ENCODE measurements around the gene FBXL22.

Gene FBXL22

DNA sequence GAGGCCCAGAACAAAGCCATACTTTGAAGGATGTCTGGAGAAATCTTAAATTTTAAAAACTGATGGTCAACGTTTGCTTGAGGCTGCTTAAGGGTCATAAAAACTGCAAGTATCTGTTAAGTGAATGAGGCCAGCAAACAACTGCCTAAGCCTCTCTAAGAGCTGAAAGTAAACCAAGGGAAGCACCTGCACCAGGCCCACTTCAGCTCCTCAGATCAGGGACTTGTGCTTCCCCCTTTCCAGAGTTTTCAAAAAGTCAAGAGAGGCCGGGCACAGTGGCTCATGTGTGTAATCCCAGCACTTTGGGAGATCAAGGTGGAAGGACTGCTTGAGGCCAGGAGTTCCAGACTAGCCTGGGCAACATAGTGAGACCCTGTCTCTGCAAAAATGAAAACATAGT, 9.1 kb downstream of the FBXL22 start:
- DNase-seq (ENCODE audit: low read depth in 1 of 2, low spot score in 1 of 2) = no peak
- H3K27ac ChIP-seq (replicated peaks) = peak overlapping the region; percentile 43
- H3K4me3 ChIP-seq (replicated peaks; ENCODE audit: insufficient read depth, low read length) = no peak overlapping the region
- H3K27me3 ChIP-seq (ENCODE audit: insufficient read depth, poor library complexity, severe bottlenecking) = no peaks in the 10 kb centered on the region
- TF ChIP-seq SPI1 (IDR thresholded peaks at IDR 0.05; ENCODE audit: borderline replicate concordance, low read depth) = no peak
- no peak for TF ChIP-seq POLR2AphosphoS5 (IDR thresholded peaks at IDR 0.05; ENCODE audit: low read depth)

DNA sequence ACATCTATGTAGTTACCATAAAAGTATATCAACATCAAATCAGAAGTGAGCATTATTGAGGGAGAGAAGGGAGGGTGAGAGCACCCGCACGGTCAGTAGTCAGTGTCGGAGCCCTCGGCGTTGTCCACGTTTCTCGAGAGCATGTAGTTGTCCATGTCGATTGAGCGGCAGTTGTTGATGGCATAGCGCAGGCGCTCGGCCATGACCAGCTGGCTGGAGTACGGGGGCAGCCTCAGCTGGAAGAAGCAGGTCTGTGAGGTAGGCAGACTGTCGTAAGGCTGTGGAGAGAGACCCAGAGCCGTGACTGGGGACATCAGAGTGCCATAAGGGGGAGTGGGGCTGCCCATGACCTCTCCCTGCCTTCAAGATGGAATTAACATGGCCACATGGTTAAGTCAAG, 11.8 kb downstream of the FBXL22 start:
- TF ChIP-seq, protein P1, sequence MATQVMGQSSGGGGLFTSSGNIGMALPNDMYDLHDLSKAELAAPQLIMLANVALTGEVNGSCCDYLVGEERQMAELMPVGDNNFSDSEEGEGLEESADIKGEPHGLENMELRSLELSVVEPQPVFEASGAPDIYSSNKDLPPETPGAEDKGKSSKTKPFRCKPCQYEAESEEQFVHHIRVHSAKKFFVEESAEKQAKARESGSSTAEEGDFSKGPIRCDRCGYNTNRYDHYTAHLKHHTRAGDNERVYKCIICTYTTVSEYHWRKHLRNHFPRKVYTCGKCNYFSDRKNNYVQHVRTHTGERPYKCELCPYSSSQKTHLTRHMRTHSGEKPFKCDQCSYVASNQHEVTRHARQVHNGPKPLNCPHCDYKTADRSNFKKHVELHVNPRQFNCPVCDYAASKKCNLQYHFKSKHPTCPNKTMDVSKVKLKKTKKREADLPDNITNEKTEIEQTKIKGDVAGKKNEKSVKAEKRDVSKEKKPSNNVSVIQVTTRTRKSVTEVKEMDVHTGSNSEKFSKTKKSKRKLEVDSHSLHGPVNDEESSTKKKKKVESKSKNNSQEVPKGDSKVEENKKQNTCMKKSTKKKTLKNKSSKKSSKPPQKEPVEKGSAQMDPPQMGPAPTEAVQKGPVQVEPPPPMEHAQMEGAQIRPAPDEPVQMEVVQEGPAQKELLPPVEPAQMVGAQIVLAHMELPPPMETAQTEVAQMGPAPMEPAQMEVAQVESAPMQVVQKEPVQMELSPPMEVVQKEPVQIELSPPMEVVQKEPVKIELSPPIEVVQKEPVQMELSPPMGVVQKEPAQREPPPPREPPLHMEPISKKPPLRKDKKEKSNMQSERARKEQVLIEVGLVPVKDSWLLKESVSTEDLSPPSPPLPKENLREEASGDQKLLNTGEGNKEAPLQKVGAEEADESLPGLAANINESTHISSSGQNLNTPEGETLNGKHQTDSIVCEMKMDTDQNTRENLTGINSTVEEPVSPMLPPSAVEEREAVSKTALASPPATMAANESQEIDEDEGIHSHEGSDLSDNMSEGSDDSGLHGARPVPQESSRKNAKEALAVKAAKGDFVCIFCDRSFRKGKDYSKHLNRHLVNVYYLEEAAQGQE (IDR thresholded peaks at IDR 0.05; ENCODE audit: insufficient replicate concordance, low read depth) = no peak
- TF ChIP-seq GABPA (IDR thresholded peaks at IDR 0.05; ENCODE audit: low read depth) (no peak), POLR2AphosphoS5 (IDR thresholded peaks at IDR 0.05; ENCODE audit: low read depth) (no peak), SPI1 (IDR thresholded peaks at IDR 0.05; ENCODE audit: borderline replicate concordance, low read depth) (no peak)
- TF ChIP-seq, protein P2, sequence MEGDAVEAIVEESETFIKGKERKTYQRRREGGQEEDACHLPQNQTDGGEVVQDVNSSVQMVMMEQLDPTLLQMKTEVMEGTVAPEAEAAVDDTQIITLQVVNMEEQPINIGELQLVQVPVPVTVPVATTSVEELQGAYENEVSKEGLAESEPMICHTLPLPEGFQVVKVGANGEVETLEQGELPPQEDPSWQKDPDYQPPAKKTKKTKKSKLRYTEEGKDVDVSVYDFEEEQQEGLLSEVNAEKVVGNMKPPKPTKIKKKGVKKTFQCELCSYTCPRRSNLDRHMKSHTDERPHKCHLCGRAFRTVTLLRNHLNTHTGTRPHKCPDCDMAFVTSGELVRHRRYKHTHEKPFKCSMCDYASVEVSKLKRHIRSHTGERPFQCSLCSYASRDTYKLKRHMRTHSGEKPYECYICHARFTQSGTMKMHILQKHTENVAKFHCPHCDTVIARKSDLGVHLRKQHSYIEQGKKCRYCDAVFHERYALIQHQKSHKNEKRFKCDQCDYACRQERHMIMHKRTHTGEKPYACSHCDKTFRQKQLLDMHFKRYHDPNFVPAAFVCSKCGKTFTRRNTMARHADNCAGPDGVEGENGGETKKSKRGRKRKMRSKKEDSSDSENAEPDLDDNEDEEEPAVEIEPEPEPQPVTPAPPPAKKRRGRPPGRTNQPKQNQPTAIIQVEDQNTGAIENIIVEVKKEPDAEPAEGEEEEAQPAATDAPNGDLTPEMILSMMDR (IDR thresholded peaks at IDR 0.05; ENCODE audit: insufficient read depth, low read length) = no peak
- Histone ChIP-seq H3K4me3 (replicated peaks; ENCODE audit: insufficient read depth, low read length) (no peak overlapping the region), H3K27me3 (ENCODE audit: insufficient read depth, poor library complexity, severe bottlenecking) (no peaks in the 10 kb centered on the region), H3K27ac (replicated peaks) (no peak overlapping the region)
- DNase-seq (ENCODE audit: low read depth in 1 of 2, low spot score in 1 of 2) = no peak

DNA sequence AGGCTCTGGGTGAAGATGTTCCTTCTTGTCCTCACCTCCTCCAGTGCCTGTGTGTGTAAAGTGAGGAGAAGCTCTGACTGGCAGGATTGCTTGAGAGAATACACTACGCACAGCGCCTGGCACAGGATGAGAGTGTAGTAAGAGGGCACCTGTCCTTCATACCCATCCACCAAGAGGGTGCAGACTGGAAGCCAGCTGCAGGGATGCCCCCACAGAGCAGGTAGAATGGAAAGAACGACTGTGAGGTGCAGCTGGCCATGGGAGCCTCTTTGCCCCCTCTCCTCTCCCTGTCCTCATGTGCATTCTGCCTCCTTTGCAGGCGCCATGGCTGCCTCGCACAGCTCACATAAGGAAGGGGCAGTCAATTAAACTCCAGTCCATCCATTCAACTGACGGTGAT, 12.3 kb downstream of the FBXL22 start:
- TF ChIP-seq, protein P2 (IDR thresholded peaks at IDR 0.05; ENCODE audit: insufficient read depth, low read length) = no peak
- TF ChIP-seq GABPA (IDR thresholded peaks at IDR 0.05; ENCODE audit: low read depth) (no peak), SPI1 (IDR thresholded peaks at IDR 0.05; ENCODE audit: borderline replicate concordance, low read depth) (no peak), POLR2AphosphoS5 (IDR thresholded peaks at IDR 0.05; ENCODE audit: low read depth) (no peak)
- TF ChIP-seq, protein P1 (IDR thresholded peaks at IDR 0.05; ENCODE audit: insufficient replicate concordance, low read depth) = no peak
- no peak overlapping the region for H3K4me3 ChIP-seq (replicated peaks; ENCODE audit: insufficient read depth, low read length)
- H3K27me3 ChIP-seq (ENCODE audit: insufficient read depth, poor library complexity, severe bottlenecking) = no peaks in the 10 kb centered on the region
- H3K27ac ChIP-seq (replicated peaks) = no peak overlapping the region
- no peak for DNase-seq (ENCODE audit: low read depth in 1 of 2, low spot score in 1 of 2)

DNA sequence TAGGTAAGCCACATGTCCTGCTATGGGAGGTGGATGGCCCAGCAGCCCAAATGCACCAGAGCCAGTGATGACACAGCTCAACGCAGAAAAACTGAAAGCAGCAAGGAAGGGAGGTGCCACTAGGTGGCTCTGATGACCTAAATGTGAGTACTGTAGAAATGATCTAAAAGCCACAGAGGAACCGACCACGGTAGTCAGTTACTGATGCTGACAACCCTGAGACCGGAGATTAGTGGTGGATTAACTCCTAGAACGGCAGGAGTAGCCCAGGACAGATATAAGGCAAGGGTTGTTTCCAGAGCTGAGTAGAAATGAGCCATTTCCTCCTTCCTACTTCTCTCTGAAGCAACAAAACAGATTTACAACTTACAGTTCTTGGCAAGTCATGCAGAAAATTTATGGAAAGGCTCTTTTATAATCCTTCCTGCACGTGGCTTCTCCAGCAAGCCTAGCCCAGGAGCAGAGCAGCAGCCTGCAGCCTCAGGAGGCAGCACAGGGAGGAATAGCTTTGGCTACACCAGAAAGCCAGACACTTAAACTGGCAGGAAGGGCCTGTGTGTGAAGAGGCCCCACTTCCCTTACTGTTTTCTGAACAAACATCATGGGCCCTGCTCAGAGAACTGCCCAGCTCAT, 13.1 kb downstream of the FBXL22 start:
- TF ChIP-seq, protein P2 (IDR thresholded peaks at IDR 0.05; ENCODE audit: insufficient read depth, low read length) = peak; percentile 73
- no peak for TF ChIP-seq GABPA (IDR thresholded peaks at IDR 0.05; ENCODE audit: low read depth)
- Histone ChIP-seq H3K27me3 (ENCODE audit: insufficient read depth, poor library complexity, severe bottlenecking) (no peaks in the 10 kb centered on the region), H3K27ac (replicated peaks) (peak overlapping the region; percentile 47), H3K4me3 (replicated peaks; ENCODE audit: insufficient read depth, low read length) (no peak overlapping the region)
- DNase-seq (ENCODE audit: low read depth in 1 of 2, low spot score in 1 of 2) = peak; percentile 52 to 77
